Measurements from ENCODE around the gene ZNF503.

GRCh38 chr10:75446508-75446907 is 44.9 kb upstream of the ZNF503 start:
- TF ChIP-seq EZH2phosphoT487 (conservative IDR thresholded peaks at IDR 0.05; ENCODE audit: low read length) (no peak), CTCF (IDR thresholded peaks at IDR 0.05; ENCODE audit: insufficient read depth, low read length, poor library complexity, severe bottlenecking) (no peak)
